Right renal cortex interstitium (tissue), 3 donors: ENCODE measurements around the gene SKI. TPM values are rescaled to one million over a fixed set of nuclear protein-coding genes. Genes with fewer than 3 reads are reported as not detected.
"Not testable (repeated sequence)": the region's sequence is repeated elsewhere in the genome, so short reads cannot be mapped to it uniquely, and the experiment has no call there.

ENCODE experiments used
- DNase-seq, 3 donors: peaks; one replicate each; pipeline ENCODE4 v3.0.0-alpha.2; 2013; ENCODE audit warnings: low read depth in 3 of 3, low spot score in 2 of 3
- polyA plus RNA-seq, 3 donors: library from polyadenylated mRNA; unstranded; fragments of 120-200 nt; gene quantifications; one replicate each; pipeline ENCODE4 v1.2.1, GENCODE V29; 2013; ENCODE audit not compliant: insufficient read length in 3 of 3

The SKI gene
- polyA plus RNA-seq, 3 donors: 40.8 to 46.7 (median 45.3) TPM

- DNase-seq: no peak
Measured at GRCh38 chr1:2240270-2241156, 12.4 kb downstream of the SKI start.

- no peak for DNase-seq
Measured at GRCh38 chr1:2241820-2242219, 13.7 kb downstream of the SKI start.

GRCh38 chr1:2242814-2243725 lies 15.0 kb downstream of the SKI start:
- no peak for DNase-seq

- not testable (repeated sequence) for DNase-seq
Measured at GRCh38 chr1:2247045-2247394, 18.9 kb downstream of the SKI start.

- no peak for DNase-seq
Measured at GRCh38 chr1:2247760-2248126, 19.6 kb downstream of the SKI start.

- DNase-seq: no peak
Measured at GRCh38 chr1:2248127-2248826, 20.2 kb downstream of the SKI start.

- DNase-seq: no peak
Measured at GRCh38 chr1:2248854-2249558, 20.9 kb downstream of the SKI start.

GRCh38 chr1:2249559-2249906 lies 21.4 kb downstream of the SKI start:
- no peak for DNase-seq

- DNase-seq: no peak
Measured at GRCh38 chr1:2250721-2251281, 22.7 kb downstream of the SKI start.

GRCh38 chr1:2251363-2251762 lies 23.2 kb downstream of the SKI start:
- DNase-seq: no peak

GRCh38 chr1:2251786-2252185 lies 23.7 kb downstream of the SKI start:
- no peak for DNase-seq

GRCh38 chr1:2252423-2252822 lies 24.3 kb downstream of the SKI start:
- no peak for DNase-seq

- DNase-seq: no peak
Measured at GRCh38 chr1:2253036-2253796, 25.1 kb downstream of the SKI start.

GRCh38 chr1:2253797-2254480 lies 25.8 kb downstream of the SKI start:
- DNase-seq: no peak

- DNase-seq: no peak
Measured at GRCh38 chr1:2255047-2255419, 26.9 kb downstream of the SKI start.

- DNase-seq: no peak
Measured at GRCh38 chr1:2255420-2256369, 27.6 kb downstream of the SKI start.

- no peak for DNase-seq
Measured at GRCh38 chr1:2256435-2257244, 28.5 kb downstream of the SKI start.
